Measurements from ENCODE around the gene WWC2. TPM values are rescaled to one million over a fixed set of nuclear protein-coding genes. Genes with fewer than 3 reads are reported as not detected.

The WWC2 gene
- total RNA-seq, 1 donor = 100 TPM

DNA sequence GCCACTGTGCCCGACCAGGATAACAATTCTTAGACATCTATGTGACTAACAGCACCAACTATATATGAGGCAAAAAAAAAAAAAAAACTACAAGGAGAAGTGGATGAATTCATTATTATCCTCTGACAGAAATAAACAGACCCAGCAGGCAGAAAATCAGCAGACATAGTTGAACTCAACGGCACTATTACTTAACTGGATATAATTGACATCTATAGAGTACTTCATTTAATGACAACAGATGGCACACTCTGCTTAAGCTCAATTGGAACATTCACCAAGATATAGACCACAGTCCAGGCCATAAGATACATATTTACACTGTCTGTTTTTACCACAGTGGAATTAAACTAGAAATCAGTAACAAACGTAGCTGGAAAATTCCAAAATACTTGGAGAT is 207.8 kb downstream of the WWC2 start:
- no peak overlapping the region for H3K4me3 ChIP-seq (ENCODE audit: low read depth, low read length)
- TF ChIP-seq, protein P1, sequence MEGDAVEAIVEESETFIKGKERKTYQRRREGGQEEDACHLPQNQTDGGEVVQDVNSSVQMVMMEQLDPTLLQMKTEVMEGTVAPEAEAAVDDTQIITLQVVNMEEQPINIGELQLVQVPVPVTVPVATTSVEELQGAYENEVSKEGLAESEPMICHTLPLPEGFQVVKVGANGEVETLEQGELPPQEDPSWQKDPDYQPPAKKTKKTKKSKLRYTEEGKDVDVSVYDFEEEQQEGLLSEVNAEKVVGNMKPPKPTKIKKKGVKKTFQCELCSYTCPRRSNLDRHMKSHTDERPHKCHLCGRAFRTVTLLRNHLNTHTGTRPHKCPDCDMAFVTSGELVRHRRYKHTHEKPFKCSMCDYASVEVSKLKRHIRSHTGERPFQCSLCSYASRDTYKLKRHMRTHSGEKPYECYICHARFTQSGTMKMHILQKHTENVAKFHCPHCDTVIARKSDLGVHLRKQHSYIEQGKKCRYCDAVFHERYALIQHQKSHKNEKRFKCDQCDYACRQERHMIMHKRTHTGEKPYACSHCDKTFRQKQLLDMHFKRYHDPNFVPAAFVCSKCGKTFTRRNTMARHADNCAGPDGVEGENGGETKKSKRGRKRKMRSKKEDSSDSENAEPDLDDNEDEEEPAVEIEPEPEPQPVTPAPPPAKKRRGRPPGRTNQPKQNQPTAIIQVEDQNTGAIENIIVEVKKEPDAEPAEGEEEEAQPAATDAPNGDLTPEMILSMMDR (IDR thresholded peaks at IDR 0.05; ENCODE audit: insufficient read depth, low read depth, low read length) = no peak
- no peak for DNase-seq (ENCODE audit: low read depth)

DNA sequence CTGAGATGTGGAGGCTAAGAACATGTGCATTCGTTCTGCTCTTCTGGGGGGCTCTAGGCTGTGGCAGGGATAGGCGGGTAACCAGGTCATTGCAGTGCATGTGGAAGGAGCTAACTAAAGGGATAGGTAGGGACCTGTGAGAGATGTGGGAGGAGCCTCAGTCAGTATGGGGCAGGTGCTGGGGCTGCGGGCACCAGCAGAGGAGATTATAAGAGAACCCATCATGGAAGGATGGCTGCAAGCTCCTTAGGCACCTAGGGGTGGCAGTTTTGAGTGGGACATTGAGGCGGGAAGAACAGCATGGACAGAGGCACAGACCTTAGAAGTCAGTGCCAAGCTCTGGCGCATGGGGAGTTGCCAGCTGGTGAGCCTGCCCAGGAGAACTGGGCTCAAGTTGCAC is 213.8 kb downstream of the WWC2 start:
- no peak for DNase-seq (ENCODE audit: low read depth)
- TF ChIP-seq, protein P1 (IDR thresholded peaks at IDR 0.05; ENCODE audit: insufficient read depth, low read depth, low read length) = no peak
- no peak overlapping the region for H3K4me3 ChIP-seq (ENCODE audit: low read depth, low read length)

DNA sequence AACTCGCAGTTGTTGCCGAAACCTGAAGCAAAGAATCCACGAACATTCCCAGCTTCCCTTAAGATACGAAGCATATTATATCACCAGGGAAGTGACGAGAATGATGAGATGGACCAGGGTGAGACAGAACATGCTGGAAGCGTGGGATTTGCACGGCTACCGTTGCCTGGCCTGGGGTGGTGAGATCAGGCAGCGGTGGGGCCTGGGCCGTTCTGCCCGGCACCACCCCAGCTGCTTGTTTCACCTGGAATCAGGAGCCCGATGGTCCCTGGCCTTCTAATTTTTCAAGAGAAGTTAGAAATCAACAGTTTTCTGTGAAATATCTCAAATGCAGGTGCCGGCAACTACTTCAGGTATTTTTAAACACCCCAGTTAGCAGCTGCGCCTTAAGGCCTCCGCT is 215.3 kb downstream of the WWC2 start:
- TF ChIP-seq, protein P1 (IDR thresholded peaks at IDR 0.05; ENCODE audit: insufficient read depth, low read depth, low read length) = no peak
- H3K4me3 ChIP-seq (ENCODE audit: low read depth, low read length) = no peak overlapping the region

DNA sequence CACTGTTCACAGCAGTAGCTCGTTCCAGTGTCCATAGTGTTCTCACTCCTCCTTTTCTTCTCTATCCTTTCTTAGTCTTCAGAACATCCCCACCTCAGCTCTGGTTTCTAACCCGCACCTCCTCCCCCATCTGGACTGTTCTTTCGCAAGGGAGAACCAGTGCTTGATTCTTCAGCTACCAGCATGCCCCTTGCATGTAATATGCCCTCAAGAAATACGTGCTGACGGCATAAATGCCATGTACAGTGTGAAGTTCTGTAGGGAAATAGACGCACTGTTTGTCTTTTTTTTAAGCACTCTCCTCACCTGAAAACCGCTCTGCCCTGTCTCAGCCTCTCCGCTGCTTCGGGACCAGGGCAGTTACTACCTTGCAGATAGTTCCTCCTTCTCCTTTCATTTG is 215.7 kb downstream of the WWC2 start:
- TF ChIP-seq, protein P1 (IDR thresholded peaks at IDR 0.05; ENCODE audit: insufficient read depth, low read depth, low read length) = no peak
- H3K4me3 ChIP-seq (ENCODE audit: low read depth, low read length) = no peak overlapping the region
- DNase-seq (ENCODE audit: low read depth) = no peak

More for the DNA sequence above, 215.3 kb downstream of the WWC2 start:
- no peak for DNase-seq (ENCODE audit: low read depth)

DNA sequence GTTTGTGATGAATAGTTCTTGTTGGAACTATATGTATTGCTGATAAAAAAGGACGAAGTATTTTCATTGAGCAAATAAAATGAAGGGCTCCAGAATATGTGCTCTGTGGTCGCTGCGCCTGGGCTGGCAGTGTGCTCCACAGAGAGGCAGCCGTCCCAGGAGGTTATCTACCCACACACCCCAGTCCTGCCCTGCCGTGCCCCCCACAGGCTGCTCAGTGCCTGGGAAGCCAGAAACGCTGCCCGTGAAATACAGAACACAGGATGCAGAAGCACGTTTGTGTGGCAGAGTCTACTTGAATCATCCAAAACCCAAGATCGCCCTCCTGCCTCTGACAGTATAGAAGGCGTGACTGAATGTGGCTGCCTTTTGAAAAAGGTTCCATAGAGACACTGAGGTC is 219.6 kb downstream of the WWC2 start:
- no peak overlapping the region for H3K4me3 ChIP-seq (ENCODE audit: low read depth, low read length)

DNA sequence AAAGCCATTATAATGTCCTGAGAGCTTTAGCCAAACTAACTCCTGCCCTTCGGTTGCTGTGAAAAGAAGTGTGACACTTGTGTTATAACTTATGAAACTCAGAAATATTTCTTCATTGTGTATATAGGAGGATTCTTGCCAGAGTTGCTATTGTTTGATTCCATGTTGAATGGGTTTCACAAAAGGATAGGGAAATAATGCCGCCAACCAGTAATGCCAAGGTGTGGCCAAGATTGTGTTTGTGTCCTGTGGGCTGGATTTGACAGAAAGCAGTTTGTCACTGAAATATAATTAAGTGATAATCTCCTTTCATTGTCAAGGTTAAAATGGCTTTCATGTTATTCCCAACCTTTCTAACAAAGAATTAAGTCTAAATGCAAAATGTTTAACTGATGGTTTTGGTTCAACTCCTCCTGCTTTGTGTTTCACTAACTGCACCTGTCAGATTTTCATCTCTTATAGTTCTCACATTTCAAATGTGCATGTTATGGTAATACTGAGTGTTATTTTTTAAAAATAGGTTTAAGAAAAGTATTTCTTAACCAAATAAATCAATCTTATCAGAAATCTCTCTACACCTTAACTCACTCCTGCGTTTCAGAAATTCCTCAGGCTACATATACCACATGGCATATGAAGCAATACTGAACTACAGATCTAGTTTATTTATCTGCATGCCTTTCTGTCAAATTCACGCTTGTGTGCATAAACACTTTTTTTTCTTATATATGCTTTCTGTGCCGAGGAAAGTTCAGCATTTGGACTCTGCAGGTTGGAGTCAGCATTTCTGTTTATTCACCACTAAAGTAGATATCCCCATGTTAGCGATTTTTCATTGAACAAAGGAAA is 221.4 kb downstream of the WWC2 start, which contains the start of gene CLDN22:
Gene CLDN22 (minus strand): TSS at position 66 of the 849 bp plus-strand sequence. CDS start 58 bp downstream, at position 8.
- DNase-seq (ENCODE audit: low read depth) = no peak
- TF ChIP-seq, protein P1 (IDR thresholded peaks at IDR 0.05; ENCODE audit: insufficient read depth, low read depth, low read length) = no peak
- H3K4me3 ChIP-seq (ENCODE audit: low read depth, low read length) = no peak within 1 kb of the TSS

More for the DNA sequence above, 219.6 kb downstream of the WWC2 start:
- no peak for DNase-seq (ENCODE audit: low read depth)
- TF ChIP-seq, protein P1 (IDR thresholded peaks at IDR 0.05; ENCODE audit: insufficient read depth, low read depth, low read length) = no peak

All from fibroblast of villous mesenchyme (primary cell).